Stimulated activated CD8-positive, alpha-beta memory T cell treated with anti-CD3 and anti-CD28 coated beads, Interleukin-12 subunit alpha, Interleukin-12 subunit beta, amount 100 ng/mL, for 4 hours (primary cell): Measurements from ENCODE around the gene CAPN12.

ENCODE experiments used
- DNase-seq: peaks from one replicate; pipeline ENCODE4 v3.0.0-alpha.2; 2020; ENCODE audit warnings: low read depth

The CAPN12 gene

DNA sequence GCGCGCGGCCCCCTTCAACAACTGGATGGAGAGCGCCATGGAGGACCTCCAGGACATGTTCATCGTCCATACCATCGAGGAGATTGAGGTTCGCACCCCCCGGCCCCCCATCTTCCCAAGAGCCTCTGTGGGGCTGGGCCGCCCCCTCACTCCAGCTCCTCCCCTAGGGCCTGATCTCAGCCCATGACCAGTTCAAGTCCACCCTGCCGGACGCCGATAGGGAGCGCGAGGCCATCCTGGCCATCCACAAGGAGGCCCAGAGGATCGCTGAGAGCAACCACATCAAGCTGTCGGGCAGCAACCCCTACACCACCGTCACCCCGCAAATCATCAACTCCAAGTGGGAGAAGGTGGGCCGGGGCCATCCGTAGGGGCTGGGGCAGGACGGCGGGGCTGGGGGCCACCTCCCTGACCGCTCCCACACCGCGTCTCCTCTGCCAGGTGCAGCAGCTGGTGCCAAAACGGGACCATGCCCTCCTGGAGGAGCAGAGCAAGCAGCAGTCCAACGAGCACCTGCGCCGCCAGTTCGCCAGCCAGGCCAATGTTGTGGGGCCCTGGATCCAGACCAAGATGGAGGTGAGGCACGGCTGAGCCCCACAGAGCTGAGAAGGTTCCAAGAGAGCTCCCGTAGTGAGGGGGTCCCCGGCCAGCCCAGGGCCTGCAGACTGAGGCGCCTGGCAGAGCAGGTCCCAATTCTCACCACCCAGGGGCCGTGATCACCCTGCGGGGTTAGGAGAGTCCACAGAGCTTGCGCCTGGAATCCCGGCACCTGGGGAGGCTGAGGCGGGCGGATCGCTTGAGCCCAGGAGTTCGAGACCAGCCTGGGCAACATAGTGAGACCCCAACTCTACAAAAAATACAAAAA is 20.1 kb downstream of the CAPN12 start:
- no peak for DNase-seq

DNA sequence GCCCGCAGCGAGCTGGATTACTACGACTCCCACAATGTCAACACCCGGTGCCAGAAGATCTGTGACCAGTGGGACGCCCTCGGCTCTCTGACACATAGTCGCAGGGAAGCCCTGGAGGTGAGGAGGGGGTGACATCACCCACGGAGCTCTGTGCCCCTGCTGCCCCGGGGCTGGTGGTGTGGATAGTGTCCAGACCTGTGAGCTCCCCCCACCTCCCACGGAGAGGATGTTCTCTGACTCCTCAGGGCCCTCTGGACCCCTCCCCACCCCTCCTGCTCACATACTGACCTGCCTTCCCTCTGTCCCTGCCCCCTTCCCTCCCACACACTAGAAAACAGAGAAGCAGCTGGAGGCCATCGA is 20.7 kb downstream of the CAPN12 start:
- no peak for DNase-seq

DNA sequence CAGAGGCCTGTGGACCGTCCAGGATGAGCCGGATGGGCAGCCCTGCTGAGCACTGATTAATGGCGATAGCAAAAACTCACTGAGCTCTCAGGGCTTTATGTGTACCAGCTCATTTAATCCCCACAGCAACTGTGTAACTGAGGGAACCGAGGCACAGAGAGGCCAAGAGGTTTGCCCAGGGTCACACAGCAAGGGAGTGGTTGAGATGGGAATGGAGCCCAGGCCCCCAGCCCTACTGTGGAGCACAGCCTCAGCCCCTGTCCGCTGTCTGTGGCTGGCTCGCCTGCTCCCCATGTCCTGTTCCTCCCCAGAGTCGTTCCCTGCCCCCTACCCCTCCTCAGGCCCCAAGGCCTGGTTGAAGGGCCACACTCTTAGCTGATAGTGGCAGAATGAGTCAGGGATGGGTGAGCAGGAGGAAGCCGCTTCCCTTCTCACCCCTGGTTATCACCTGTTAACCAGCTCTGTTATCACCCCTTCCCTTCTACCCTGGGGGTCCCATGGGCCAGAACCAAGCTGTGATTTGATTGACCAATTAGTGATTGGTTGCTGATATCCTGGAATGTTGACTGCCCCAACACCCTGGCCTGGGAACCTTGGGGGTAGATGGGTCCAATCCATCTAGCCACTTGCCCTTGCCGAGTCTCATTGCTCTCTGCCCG is 21.2 kb downstream of the CAPN12 start:
- no peak for DNase-seq

DNA sequence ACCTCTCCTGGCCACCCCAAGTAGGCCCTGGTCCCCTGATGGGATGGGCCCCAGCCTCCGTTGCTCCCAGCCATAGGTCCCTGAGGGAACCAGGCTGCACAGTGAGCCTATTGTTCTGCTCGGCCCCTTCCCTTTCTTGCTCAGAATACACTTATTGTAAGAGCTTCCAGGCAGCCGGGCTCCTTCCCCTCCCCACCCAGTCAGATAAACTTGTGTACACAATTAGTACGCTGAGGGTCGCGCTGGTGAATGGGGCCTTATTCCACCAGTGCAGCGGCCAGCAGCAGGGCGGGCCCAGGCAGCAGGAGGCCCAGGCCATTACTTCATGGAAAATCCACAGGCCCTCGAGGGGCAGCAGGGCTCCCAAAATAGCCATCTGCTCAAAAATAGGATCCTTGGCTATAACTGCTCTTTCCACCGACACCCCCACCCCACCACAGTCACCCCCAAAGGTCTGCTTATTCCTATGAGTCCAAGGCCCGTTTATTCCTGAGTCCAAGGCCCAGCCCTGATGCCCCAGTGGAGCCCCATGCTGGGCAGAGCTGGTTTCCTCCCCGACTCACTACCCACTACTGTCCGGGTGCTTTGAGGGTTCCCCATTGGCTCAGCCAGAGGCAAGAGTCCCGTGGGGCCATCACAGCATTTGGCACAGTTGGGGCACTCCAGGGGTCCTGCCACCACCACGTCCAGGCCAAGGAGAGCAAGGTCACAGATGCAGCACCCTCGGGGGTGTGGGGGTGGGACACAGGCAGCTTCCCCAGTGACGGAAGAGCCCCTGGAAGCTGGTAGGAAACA is 22.1 kb downstream of the CAPN12 start:
- no peak for DNase-seq

DNA sequence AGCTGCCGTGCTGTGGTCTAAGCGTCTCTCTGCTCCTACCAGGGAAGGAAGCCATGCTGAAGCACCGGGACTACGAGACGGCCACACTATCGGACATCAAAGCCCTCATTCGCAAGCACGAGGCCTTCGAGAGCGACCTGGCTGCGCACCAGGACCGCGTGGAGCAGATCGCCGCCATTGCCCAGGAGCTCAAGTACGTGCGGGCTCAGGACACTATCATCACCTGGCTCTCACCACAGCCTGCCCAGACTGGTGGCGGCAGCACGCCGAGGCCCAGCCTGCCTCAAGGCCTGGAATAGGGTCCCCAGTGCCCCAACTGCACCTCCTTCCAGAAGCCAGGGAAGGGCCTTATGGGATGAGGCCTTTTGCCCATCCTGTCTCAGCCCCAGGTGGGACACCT is 22.8 kb downstream of the CAPN12 start:
- DNase-seq, result no peak

DNA sequence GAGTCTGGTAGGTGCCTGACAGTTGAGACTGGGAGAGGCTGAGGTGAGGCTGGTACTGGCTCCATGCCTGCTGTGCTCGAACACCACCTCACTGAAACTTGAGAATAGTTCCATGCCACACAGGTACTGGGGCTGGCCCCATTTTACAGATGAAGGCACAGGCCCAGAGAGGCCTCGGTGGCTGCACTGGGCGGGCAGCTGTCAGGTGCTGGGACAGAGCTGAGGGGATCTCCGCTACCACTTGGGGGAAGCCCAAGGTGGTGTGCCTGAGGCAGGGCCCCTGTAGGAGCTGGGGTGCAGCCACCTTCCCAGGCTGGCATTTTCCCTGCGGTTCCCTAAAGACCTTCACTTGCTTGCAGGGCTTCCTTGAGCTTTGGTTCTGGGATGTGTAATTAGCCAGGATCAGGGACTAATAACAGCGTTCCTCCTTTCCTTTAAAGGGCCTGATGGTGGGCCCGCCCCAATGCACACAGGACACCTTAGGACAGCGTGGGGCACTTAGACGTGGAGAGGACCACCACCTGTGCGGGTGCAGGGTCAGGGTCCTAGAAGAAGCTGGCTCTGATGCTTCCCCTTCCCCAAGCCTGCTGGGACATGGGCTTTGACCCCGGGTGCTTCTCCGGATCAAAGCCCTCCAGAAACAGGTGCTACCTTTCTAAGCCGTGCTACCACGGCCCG is 23.6 kb downstream of the CAPN12 start:
- no peak for DNase-seq

DNA sequence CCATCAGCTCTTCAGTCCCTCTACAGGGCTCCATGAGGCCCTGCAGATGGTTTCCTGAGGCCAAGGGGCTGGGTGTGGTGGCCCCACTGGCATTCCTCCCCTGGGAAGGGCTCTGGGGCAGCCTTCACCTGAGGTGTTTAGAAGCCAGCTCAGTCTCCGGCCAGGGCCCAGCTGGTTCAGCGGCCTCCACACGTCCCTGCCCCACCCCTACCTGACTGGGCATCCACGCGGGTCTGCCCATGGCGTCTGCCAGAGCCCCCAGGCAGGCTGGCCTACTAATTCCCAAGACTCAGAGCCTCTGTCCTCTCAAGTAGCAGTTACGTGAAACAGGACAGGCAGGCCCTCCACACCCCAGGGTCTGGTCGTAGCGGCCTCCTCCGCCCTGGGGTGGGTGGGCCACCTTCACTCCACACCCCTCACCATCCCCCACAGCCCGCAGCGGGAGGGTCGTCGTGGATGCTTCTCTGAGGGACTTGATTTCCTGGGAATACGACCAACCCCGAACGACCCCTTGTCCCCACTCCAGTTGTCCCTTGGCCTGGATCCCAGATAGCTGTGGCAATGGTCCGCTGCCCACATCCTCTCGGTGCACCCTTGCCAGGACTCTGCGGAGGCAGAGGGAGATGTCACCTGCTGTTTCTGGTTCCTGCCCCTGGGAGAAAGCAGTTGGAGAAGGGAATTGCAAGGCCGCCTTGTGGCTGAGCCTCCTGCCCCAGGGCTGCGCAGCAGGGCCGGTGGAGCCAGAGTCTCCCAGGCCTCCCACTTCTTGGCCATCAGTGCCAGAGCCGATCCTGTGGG is 24.3 kb downstream of the CAPN12 start:
- no peak for DNase-seq

DNA sequence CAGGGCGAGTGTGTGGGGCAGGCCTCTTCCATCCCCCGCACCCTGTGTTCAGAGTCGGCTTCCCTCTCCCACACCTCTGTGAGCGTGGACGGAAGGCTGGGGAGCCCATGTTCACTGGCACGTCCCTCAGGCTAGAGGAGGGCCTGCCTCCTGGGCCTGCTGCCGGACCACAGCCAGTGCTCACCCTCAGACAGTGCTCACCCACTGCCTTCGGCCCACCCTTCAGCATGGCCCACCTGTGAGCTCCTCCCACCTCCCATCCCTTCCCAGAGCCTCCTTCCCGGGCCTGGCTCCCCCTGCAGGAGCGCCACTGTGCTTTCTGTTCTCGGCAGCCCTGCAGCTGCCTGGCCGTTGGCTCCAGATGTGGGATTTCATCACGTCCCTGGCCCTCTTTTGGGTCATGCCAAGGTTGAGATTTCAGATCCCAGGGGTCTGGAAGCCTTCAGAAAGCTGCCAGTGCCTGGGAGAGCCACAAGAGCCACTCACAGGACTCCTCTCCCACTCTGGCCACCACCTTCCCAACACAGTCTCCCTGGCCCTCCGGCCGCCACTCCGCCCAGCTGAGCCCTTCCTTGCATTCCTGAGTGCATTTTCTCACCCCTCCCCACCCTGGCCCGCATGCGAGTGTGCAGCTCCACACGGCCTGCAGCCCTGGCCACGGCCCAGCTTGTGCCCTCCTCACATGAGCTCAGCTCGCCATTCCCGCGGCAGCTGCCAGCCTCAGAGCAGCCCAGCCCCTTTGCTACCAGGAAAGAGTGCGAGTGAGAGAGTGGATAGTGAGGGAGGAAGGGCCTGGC is 25.3 kb downstream of the CAPN12 start:
- DNase-seq, result no peak

DNA sequence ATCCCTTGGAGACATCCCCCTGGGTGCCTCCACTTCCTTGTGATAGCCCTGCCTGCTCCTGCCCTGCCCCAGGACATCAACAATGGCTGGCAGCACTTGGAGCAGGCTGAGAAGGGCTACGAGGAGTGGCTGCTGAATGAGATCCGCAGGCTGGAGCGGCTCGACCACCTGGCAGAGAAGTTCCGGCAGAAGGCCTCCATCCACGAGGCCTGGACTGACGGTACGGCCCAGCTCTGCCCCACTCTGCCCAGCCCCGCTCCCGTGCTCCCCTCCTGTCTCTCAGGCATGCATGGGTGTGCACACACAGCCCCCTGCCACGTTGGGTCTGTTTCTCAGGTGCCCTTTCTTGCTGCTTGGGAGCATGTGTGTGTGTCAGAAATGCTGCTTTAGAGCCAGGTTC is 26.4 kb downstream of the CAPN12 start:
- no peak for DNase-seq

DNA sequence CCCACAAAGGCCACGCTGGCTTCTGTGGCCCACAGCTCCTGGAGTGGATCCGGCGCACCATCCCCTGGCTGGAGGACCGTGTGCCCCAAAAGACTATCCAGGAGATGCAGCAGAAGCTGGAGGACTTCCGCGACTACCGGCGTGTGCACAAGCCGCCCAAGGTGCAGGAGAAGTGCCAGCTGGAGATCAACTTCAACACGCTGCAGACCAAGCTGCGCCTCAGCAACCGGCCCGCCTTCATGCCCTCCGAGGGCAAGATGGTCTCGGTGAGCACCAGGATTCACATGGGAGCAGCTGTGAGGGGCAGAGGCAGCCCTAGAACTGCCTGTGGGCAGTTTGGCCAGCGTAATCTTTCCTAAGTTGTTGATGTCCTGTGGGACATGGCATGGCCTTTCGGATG is 27.2 kb downstream of the CAPN12 start:
- DNase-seq, result no peak

DNA sequence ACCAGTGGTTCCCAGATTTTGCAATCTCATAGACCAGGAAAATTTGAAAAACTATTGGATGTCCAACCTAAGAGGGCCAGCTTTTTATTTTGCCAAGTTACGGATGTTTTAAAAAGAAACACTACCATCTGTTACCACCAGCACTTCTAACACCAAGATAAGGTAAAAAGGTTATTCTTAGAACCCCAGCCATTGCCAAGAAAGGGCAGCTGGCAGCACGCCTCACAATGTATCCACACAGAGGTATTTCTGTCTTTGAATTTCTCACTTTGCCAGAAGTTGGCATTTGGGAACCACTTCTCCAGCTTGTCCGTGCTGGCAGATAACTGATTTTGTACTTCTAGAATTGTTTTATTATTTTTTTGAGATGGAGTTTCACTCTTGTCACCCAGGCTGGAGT is 28.7 kb downstream of the CAPN12 start:
- DNase-seq, result no peak

DNA sequence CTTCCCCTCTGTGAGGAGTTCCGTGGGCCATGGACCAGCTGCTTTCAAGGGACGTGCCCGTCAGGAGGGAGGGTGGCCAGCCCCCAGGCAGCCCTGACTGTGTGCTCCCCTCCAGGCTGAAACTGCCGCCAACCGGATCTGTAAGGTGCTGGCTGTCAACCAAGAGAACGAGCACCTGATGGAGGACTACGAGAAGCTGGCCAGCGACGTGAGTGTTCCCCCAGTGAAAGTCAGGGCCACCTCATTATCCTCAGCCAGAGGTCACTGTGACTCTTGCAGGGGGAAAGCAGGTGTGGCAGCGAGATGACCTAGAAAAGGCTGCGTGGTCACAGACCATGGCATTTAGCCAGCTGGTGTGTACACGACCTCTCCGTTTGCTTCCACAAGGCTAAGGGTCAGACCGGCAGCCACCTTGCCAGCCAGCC is 29.9 kb downstream of the CAPN12 start:
- DNase-seq, result no peak

DNA sequence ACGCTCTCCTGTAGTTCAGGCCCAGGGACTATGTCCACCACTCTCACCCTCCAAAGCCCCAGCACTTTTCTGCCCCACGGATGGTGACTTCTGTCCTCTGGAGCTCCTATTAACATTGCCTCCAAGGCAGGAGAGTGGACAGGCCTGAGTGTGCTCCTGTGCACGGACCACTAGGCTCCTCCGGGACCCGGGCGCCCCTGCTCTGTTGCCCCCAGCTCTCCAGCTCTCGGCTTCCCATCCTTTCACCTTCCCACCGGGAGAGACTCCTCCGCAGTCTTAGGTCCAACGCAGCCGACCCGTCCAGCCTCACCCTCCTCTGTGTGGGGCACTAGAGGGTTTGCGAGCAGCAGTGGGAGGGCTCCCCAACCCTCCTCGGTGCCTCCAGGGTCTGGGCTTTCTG is 30.4 kb downstream of the CAPN12 start:
- DNase-seq, result no peak

DNA sequence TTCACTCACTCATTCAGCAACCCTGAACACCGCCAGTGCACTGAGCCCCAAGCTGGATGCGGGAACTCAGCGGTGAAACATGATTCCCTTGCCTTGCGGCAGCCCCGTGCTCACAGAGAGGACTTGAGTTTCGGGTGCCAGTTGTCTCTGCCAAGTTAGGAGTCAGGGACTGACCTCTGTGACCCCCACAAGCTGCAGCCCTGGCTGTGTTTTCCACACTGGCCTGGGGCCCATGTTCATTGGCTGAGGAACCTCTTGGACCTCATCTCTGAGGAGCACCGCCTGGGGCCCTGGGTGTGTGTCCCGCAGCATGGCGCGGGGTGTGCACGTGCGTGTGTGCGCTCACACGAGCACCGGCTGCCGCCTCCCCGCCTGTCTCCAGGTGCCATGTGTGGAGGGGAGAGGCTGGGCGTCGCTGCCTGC is 31.0 kb downstream of the CAPN12 start:
- no peak for DNase-seq

DNA sequence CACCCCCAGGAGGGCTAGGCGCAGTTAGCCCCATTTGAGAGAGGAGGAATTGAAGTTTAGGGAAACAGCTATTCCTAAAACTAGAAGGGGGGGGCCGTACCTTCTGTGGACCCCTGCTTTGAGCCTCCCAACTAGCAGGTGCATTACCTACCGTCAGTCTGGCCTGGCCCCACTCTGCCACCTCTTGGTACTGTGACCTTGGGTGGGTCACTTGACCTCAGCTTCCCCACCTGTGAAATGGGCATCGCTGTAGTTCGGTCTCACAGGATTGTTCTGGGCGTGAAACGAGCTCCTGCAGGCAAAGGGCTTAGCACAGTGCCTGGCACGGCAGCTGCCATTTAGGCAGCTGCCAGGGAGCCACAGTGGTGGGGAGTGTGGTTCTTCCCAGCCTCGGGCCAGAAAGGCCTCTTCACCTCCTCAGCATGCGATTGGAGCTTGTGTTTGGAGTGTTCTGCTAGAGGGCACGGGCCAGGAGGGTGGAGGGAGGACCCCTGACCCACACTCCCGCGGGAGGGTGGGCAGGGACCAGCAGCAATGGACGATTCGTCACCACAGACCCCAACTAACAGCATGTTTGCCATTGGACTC is 32.0 kb downstream of the CAPN12 start:
- no peak for DNase-seq

DNA sequence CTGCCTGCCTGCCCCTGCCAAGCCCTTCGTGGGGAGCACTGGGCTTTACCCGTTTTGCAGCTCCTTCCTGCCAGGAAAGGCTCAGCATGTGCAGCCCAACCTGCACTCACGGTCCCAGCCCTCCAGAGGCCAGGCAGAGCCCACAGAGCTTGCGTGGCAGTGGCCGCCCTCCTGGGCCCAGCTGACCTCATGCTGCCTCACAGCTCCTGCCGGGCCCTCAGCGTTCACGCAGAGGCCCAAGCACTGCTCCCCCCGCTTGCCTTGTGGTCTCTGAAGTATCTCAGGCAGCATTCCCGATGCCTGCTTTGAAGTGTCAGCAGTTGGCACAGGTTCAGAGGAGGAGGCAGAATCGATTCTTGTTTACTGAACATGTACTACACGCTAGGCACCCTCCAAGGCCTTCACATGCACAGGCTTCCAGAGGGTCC is 32.5 kb downstream of the CAPN12 start:
- no peak for DNase-seq

DNA sequence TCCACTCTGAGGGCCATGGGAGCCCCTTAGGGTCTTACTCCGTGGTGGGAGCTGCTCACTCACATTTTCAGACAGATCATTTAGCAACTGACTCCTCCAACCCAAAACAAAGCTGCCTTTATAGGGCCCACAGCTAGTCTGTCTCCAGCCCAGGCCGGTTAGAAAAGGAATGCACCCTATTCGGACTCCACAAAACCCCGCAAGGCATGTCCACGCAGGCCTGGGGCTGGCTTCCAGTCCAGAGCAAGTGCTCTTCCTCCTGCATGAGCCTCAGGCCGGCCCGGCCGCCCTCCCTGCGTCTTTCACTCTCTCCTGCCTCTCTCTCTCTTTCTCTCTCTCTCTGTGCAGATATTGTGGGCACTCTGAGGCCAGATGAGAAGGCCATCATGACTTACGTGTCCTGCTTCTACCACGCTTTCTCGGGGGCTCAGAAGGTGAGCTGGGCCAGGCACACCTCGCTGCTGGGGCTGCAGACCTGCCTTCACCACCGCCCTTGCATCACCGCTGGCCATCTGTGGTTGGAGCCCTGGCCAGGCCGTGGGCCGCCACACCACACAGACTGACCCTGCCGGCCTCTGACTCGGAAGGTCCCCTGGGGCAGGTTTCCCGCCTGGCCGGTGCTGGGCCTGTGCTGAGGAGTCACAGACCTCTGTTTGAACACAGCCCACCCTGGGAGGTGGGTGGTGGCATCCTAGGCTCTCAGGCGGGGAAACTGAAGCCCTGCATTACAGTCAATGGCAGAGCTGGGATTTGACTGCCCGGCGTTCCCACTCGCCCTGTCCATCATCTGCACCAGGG is 33.1 kb downstream of the CAPN12 start:
- DNase-seq, result no peak

DNA sequence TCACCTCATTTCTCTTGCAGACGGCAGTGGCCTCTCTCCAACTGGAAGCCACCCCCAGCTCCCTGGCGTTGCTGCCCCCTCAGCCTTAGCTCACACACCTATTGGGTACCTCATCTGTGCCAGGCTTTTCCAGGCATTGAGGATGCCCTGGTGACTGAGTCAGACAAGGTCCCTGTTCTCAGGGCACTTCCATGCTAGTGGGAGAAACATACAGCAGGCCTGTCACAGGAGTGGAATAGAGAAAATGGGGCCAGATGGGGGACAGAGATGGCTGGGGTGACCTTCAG is 33.9 kb downstream of the CAPN12 start:
- DNase-seq, result no peak

DNA sequence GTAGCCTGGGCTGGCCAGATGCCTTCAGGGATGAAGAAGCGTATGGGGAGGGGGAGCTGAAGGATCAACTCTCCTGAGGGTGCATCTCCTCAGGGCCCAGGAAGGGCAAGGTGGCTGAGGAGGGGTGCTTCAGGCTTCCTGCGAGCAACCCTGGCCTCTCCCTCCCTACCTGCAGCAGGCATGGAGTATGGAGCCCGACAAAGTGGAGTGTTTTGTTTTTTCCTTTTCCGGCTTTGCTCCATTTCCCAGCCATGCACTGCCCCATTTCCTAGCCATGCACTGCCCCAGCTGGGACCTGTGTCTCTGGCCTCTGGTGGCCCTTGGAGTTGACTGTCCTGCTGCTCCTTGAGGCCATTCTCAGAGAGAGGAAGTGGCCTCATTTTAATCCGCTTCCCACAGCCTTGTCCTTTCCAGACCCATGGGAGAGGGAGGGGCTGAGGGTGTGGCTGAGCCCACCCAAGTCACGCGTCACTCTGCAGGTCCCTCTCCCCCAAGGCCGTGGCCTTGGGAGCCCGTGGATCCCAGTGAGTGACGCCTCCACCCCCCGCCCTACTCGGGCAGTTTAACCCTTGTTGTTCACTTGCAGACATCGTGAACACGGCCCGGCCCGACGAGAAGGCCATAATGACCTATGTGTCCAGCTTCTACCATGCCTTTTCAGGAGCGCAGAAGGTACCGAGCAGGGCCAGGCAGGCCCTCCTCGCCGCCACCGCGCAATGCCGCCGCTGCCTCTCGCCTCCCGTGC is 34.4 kb downstream of the CAPN12 start:
- DNase-seq, result no peak
